Measurements from ENCODE around the gene BTBD7. TPM values are rescaled to one million over a fixed set of nuclear protein-coding genes. Genes with fewer than 3 reads are reported as not detected.

Gene BTBD7
- total RNA-seq, 1 donor from 2014 or later, result 39.4 TPM

DNA sequence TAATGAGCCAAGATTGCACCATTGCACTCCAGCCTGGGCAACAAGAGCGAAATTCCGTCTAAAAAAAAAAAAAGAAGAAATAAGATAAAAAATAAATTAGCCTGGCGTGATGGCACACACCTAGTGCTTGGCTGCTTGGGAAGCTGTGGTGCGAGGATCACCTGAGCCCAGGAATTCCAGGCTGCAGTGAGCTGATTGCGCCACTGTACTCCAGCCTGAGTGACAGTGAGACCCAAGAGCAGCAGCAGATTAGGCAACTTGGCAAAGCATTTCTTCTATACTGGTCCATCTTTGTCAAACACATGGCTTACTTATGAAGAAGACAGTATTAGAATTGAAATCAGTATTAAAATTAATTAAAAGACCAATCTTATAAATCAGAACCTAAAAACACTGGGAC lies 132.3 kb downstream of the BTBD7 start:
- ATAC-seq, result peak; percentile 77 to 81
- no peak overlapping the region for H3K27ac ChIP-seq
- DNase-seq, result peak; percentile 67
- no peaks in the 10 kb centered on the region for H3K27me3 ChIP-seq (ENCODE audit: low read depth)
- TF ChIP-seq, protein P1, sequence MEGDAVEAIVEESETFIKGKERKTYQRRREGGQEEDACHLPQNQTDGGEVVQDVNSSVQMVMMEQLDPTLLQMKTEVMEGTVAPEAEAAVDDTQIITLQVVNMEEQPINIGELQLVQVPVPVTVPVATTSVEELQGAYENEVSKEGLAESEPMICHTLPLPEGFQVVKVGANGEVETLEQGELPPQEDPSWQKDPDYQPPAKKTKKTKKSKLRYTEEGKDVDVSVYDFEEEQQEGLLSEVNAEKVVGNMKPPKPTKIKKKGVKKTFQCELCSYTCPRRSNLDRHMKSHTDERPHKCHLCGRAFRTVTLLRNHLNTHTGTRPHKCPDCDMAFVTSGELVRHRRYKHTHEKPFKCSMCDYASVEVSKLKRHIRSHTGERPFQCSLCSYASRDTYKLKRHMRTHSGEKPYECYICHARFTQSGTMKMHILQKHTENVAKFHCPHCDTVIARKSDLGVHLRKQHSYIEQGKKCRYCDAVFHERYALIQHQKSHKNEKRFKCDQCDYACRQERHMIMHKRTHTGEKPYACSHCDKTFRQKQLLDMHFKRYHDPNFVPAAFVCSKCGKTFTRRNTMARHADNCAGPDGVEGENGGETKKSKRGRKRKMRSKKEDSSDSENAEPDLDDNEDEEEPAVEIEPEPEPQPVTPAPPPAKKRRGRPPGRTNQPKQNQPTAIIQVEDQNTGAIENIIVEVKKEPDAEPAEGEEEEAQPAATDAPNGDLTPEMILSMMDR (IDR thresholded peaks at IDR 0.05), result no peak
- H3K4me3 ChIP-seq, result no peak overlapping the region
- H3K4me1 ChIP-seq, result peaks cover 4% of the 10 kb centered on the region
- H3K9me3 ChIP-seq, result no peaks in the 10 kb centered on the region
- H3K36me3 ChIP-seq, result peaks cover 12% of the 10 kb centered on the region
- intact Hi-C loops (cut with DNase I), result no loop called here

DNA sequence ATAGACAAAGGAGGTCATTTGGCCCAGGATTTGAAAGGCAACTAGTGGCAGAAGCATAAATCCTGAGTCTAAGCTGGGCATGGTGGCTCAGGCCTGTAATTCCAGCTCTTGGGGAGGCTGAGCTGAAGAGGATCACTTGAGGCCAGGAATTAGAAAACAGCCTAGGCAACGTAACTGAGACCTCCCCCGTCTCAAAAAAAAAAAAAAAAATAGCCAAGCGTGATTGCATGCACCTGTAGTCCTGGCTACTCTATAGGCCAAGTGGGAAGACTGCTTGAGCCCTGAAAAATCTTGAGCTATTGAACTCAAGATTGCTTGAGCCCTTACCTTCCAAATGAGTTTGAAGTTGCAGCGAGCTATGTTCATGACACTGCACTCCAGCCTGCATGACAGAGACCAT lies 133.8 kb downstream of the BTBD7 start:
- Histone ChIP-seq H3K9me3 (no peaks in the 10 kb centered on the region), H3K27me3 (ENCODE audit: low read depth) (no peaks in the 10 kb centered on the region), H3K4me1 (no peaks in the 10 kb centered on the region), H3K36me3 (peaks cover 12% of the 10 kb centered on the region), H3K27ac (no peak overlapping the region), H3K4me3 (no peak overlapping the region)
- ATAC-seq, result peak in 1 of 2 donors; percentile 54
- DNase-seq, result no peak
- intact Hi-C loops (cut with DNase I), result no loop called here
- TF ChIP-seq, protein P1 (IDR thresholded peaks at IDR 0.05), result no peak

GRCh38 chr14:93195316-93195999 lies 137.4 kb downstream of the BTBD7 start:
- H3K9me3 ChIP-seq, result no peaks in the 10 kb centered on the region
- H3K27ac ChIP-seq, result no peak overlapping the region
- ATAC-seq (no peak), DNase-seq (no peak)
- intact Hi-C loops (cut with DNase I), result no loop called here
- TF ChIP-seq, protein P1 (IDR thresholded peaks at IDR 0.05), result no peak
- peaks cover 12% of the 10 kb centered on the region for H3K36me3 ChIP-seq
- no peaks in the 10 kb centered on the region for H3K4me1 ChIP-seq
- no peaks in the 10 kb centered on the region for H3K27me3 ChIP-seq (ENCODE audit: low read depth)
- no peak overlapping the region for H3K4me3 ChIP-seq

Other genes with a start within 250 kb of the BTBD7 start
- 129 TPM for gene ITPK1, start 217.1 kb downstream of the BTBD7 start, total RNA-seq
- 30.3 TPM for gene MOAP1, start 148.1 kb downstream of the BTBD7 start, total RNA-seq
- 43.9 TPM for gene LYSET, start 147.7 kb downstream of the BTBD7 start, total RNA-seq
- gene GON7, start 126.0 kb downstream of the BTBD7 start, total RNA-seq, result 12.9 TPM
- gene UBR7, start 125.8 kb downstream of the BTBD7 start, total RNA-seq, result 14.5 TPM
- not detected for gene COX8C, start 14.1 kb upstream of the BTBD7 start, total RNA-seq
- gene UNC79, start 97.9 kb upstream of the BTBD7 start, total RNA-seq, result 0.18 TPM

Data from lower lobe of right lung (tissue), 2 donors.